BE2C (cell line): Measurements from ENCODE around the gene NAV1.
"Not testable (repeated sequence)": the region's sequence is repeated elsewhere in the genome, so short reads cannot be mapped to it uniquely, and the experiment has no call there.

Experiments used
- DNase-seq: peaks from one replicate; pipeline ENCODE4 v3.0.0-alpha.2; 2020
- H3K27me3 ChIP-seq: fragments of 250-450 bp; sonication (Bioruptor Pico); 2 replicates; pipeline ENCODE4 v1.5.1; 2020; ENCODE audit warnings: mild to moderate bottlenecking
- H3K36me3 ChIP-seq: fragments of 250-450 bp; sonication (Bioruptor Pico); 2 replicates; pipeline ENCODE4 v1.5.1; 2020; ENCODE audit warnings: mild to moderate bottlenecking
- H3K4me1 ChIP-seq: fragments of 250-450 bp; sonication (Bioruptor Pico); 2 replicates; pipeline ENCODE4 v1.5.1; 2020
- H3K4me3 ChIP-seq: 2 replicates; pipeline ENCODE4 v1.5.1; 2011; ENCODE audit warnings: low read depth, low read length
- H3K9me3 ChIP-seq: fragments of 250-450 bp; sonication (Bioruptor Pico); 2 replicates; pipeline ENCODE4 v1.5.1; 2020
- TF ChIP-seq, protein P1 (sequence below): IDR thresholded peaks from 2 replicates; pipeline ENCODE4 v1.5.1; 2012; ENCODE audit warnings: mild to moderate bottlenecking, low read depth, low read length

NAV1 gene

DNA sequence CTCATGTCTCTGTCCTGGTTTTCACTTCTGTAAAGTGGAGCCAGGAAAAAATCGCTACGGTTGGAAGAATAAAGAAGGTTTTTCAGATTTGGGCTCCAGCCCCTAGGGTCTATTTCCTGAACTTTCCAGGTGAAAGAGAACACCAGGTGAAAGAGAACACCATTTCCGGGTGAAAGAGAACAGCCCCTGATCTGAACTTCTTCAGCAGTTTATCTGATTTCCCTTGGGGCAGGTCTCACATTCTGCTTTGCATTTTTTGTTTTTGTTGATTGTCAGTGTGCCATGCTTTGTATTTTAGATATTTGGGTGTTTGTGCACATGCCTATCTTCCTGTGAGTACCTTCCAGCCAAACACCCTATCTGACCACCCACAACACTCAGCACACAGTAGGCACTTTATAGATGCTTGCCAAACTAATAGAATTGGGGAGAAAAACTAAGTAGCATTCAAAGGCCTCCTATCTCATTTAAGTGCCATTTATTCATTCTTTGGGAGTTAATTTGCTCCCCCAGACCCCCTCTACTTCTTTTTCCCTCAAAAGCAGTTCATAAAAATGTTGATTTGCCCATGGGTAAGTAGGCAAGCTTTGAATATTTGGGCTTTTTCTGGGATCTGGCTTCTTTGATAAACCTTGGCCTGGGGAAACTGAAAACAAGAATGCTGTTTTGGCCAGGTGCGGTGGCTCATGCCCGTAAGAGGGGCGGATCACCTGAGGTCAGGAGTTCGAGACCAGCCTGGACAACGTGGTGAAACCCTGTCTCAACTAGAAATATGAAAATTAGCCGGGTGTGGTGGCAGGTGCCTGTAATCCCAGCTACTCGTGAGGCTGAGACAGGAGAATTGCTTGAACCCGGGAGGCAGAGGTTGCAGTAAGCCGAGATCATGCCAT is 2.2 kb downstream of the NAV1 start:
- Histone ChIP-seq H3K4me1 (peaks cover 15% of the 10 kb centered on the region), H3K27me3 (no peaks in the 10 kb centered on the region)

DNA sequence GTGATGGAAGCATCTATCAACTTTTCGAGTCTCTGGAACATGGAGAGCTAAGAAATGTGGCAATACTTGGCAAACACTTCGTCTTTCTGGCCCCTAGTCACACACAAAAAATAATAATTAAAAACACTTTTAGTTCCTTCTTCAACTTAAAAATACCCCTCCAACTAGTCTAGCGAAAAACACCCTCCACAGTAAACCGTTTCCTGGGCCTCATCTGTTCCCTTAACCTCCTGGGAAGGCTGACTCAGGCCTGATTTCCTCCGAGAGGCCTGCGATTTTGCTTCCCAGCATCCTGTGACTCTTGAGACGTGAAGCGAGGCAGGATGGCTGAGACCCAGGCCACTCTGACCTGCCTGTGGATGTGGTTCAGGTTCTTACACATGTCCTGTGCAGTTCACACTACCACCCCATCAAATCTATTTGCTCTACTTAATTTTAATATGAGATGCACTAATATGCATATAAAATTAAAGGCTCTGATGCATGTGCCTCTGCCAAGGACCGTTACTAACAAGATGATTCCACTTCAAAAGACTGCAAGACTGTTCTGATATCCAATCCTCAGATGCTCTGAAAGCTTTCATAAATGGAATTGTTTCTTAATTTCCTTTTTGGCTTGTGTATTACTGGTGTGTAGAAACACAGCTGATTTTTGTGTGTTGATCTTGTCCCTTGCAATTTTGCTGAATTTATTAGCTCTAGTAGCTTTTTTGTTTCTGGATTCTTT is 3.5 kb downstream of the NAV1 start:
- Histone ChIP-seq H3K9me3 (no peaks in the 10 kb centered on the region), H3K4me3 (no peak overlapping the region), H3K4me1 (peaks cover 20% of the 10 kb centered on the region), H3K27me3 (no peaks in the 10 kb centered on the region), H3K36me3 (no peaks in the 10 kb centered on the region)
- DNase-seq: no peak
- TF ChIP-seq, protein P1, sequence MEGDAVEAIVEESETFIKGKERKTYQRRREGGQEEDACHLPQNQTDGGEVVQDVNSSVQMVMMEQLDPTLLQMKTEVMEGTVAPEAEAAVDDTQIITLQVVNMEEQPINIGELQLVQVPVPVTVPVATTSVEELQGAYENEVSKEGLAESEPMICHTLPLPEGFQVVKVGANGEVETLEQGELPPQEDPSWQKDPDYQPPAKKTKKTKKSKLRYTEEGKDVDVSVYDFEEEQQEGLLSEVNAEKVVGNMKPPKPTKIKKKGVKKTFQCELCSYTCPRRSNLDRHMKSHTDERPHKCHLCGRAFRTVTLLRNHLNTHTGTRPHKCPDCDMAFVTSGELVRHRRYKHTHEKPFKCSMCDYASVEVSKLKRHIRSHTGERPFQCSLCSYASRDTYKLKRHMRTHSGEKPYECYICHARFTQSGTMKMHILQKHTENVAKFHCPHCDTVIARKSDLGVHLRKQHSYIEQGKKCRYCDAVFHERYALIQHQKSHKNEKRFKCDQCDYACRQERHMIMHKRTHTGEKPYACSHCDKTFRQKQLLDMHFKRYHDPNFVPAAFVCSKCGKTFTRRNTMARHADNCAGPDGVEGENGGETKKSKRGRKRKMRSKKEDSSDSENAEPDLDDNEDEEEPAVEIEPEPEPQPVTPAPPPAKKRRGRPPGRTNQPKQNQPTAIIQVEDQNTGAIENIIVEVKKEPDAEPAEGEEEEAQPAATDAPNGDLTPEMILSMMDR: no peak

More for the DNA sequence above, 2.2 kb downstream of the NAV1 start:
- TF ChIP-seq, protein P1: no peak
- DNase-seq: no peak
- H3K36me3 ChIP-seq: no peaks in the 10 kb centered on the region
- H3K9me3 ChIP-seq: no peaks in the 10 kb centered on the region
- peak overlapping the region; percentile 85; the same call in 1 of the 2 replicates for H3K4me3 ChIP-seq

- TF ChIP-seq, protein P1: no peak
- H3K9me3 ChIP-seq: no peaks in the 10 kb centered on the region
- H3K36me3 ChIP-seq: no peaks in the 10 kb centered on the region
- no peaks in the 10 kb centered on the region for H3K27me3 ChIP-seq
- no peak for DNase-seq
- H3K4me3 ChIP-seq: no peak overlapping the region
- peaks cover 20% of the 10 kb centered on the region for H3K4me1 ChIP-seq
Observed at GRCh38 chr1:201543871-201544642, 5.1 kb downstream of the NAV1 start.

DNA sequence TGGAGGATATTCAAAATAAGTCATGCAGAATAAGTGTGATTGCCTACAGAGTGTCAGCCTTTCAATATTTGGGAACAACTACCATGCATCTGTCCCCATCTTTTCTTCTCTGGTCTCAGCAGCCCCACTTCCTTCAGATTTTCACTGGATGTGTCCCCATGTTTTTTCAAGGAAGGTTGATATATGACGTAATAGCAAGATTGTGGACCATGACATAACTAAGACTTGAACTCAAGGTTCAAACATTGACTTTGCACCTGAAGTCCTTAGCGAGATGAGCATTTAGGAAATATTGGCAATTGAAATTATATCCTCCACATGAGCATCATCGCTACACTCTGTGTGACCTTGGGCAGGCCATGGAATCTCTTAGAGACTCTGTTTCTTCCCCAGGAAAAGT is 5.8 kb downstream of the NAV1 start:
- H3K36me3 ChIP-seq: no peaks in the 10 kb centered on the region
- TF ChIP-seq, protein P1: no peak
- no peaks in the 10 kb centered on the region for H3K27me3 ChIP-seq
- H3K4me3 ChIP-seq: no peak overlapping the region
- H3K9me3 ChIP-seq: no peaks in the 10 kb centered on the region
- DNase-seq: no peak
- peaks cover 20% of the 10 kb centered on the region for H3K4me1 ChIP-seq

GRCh38 chr1:201545851-201546492 is 7.0 kb downstream of the NAV1 start:
- TF ChIP-seq, protein P1: peak; percentile 49
- DNase-seq: peak; percentile 59
- no peaks in the 10 kb centered on the region for H3K9me3 ChIP-seq
- H3K4me3 ChIP-seq: peak overlapping the region; percentile 24
- H3K27me3 ChIP-seq: no peaks in the 10 kb centered on the region
- no peaks in the 10 kb centered on the region for H3K36me3 ChIP-seq
- H3K4me1 ChIP-seq: peaks cover 13% of the 10 kb centered on the region

DNA sequence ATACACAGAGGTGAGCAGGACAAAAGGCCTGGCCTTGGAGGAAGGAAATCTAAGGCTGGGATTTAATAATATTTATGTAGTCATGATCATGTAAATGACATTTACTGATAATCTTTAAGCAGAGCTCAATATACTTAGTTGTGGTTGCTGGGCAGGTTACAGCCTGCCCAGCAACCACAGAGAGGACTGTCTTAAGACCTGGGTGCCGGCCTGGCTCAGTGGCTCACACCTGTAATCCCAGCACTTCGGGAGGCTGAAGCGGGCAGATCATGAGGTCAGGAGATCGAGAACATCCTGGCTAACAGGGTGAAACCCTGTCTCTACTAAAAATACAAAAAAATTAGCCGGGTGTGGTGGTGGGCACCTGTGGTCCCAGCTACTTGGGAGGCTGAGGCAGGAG is 10.6 kb downstream of the NAV1 start:
- not testable (repeated sequence) for H3K9me3 ChIP-seq, H3K27me3 ChIP-seq, DNase-seq, H3K36me3 ChIP-seq, H3K4me3 ChIP-seq
- peaks cover 31% of the 10 kb centered on the region for H3K4me1 ChIP-seq
